Breast epithelium (tissue), 3 donors: ENCODE measurements around the gene TMEM186.

Experiments
- CTCF ChIP-seq, 3 donors: fragments of 450-650 bp; IDR thresholded peaks; one replicate each; pipeline ENCODE4 v1.5.1; 2016 to 2017; ENCODE audit warnings: antibody characterized with exemption in 3 of 3, mild to moderate bottlenecking in 3 of 3, moderate library complexity in 3 of 3
- POLR2A ChIP-seq: fragments of 450-650 bp; IDR thresholded peaks from one replicate; pipeline ENCODE4 v1.6.1; 2016; ENCODE audit warnings: antibody characterized with exemption, mild to moderate bottlenecking, moderate library complexity
- POLR2AphosphoS5 ChIP-seq, 3 donors: sonication (generic); formaldehyde crosslinking; IDR thresholded peaks; one replicate each; pipeline ENCODE4 v1.6.1; 2017; ENCODE audit warnings: antibody characterized with exemption in 3 of 3

- TF ChIP-seq POLR2AphosphoS5 (IDR thresholded peaks at IDR 0.05), result no peak
- no peak for TF ChIP-seq CTCF (IDR thresholded peaks at IDR 0.05)
- no peak for TF ChIP-seq POLR2A
Measured at GRCh38 chr16:8751481-8752311, 45.7 kb downstream of the TMEM186 start.
